DMS114 treated with DMSO at 0.1 percent for 48 hours (cell line): ENCODE measurements around the gene LORICRIN.

Experiments
- DNase-seq: peaks from one replicate; lab custom pipeline; 2025; ENCODE audit not compliant: unreplicated experiment; lab: John Stamatoyannopoulos, UW

LORICRIN gene

DNA sequence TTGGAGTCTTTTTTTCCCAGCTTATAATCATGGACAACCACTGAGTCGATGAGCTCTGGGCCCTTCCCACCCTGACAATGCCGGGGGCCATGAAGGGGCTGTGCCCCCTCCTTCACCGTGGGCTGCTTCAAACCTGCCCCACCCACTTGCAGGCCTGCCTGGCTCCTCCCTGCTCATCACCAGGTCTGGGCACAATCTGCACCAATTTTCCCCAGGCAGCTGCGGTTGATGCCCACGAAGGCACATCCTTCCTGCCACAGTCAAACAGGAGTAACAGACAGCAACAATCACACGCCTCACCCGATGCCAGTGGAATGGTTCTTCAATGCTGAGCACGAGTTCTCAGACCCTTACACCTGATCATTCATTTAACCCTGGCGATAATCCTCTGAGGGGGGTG is 34.4 kb downstream of the LORICRIN start:
- no peak for DNase-seq

DNA sequence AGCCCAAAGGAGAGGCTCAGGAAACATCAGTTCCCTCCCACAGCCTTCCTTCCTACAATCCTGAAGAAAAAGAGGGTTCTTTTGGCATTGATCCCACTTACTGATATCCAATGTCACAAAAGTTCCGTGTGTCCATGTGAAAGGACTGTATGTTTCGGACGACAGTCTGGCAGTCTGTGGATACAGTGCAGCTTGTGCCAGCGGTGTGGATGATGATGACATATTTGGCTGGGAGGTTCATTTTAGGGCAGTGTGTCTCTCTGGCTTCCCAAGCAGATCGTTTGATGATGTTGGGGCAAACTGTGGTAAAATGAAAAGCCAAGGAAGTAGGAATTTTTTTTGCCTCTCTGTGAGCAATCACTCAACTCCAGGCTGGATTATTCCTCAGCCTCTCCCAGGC is 42.8 kb downstream of the LORICRIN start:
- no peak for DNase-seq

DNA sequence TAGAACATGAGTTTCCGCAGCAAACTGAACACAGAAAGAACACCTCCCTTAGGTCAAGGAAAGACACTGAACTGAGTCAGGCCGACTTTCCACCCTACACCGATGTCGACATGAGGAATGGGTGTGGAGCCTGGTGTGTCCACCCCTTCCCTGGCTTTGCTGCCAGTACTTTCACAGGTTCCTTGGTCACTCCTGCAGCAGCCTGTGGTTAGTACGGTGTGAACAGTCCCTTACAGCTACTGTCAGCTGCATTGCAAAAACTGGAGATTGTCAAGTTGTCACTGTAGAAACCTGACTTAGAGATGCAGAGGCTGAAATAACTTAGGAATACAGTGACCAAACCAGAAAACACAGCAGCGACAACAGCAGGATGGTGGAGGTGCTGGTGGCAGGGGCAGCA is 46.2 kb downstream of the LORICRIN start:
- no peak for DNase-seq

DNA sequence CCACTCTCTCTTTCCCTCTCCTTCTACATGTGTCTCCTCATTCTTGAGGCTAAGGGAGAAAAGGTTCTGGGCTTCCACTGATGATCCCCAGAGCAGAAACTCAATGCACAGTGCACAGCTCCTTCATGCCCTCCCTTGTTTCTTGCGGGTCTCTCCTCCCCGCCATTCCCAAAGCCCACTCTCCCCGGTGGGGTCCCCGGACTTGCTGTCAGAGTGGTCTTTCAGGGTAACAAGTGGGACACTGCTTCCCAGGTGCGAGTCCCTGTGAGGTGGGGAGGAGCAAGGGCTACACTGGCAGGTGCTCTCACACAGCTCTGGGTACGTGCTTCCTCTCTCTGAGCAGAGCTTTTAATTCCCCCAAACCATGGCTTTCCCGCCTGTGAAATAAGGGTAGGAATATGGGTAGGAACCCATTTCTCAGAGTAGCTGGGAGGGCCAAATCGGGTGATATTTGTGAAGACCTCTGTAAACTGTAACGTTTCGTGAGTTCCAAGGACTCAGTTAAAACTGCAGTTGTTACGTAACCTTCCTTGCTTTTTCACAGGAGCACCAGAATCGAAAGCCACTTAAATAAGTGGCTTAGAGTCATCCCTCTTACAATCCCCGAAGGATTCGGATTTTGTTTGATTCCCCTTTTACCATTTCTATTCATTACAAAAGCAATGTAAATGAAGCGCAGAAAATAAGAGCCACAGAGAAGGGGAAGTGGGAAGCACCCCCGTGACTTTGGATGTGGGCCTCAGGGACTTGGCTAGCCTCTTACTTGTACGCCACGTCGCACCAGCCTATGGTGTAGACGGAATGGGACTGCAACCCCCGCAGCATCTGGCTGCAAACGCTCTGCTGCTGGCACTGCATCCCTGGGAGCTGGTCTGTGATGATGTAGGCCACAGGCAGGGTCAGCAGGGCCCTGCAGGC is 47.1 kb downstream of the LORICRIN start:
- no peak for DNase-seq

DNA sequence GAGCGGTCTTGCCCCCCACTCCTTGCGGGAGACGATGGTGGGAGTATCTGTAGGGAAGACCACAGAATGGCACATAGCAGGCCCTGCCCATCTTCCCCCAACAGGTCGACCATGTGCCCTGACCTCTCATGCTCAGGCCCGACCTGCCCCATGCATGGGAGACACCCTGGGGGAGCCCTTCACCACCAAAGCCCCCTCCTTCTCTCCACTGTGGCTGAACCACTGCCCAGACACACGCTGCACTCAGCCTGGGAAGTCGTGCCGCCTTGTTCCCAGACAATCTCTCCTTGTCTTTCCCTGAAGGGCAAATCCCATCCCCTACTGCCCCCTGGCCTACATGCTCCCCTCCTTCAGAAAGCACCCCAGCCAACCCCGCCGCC is 47.7 kb downstream of the LORICRIN start:
- DNase-seq: no peak

DNA sequence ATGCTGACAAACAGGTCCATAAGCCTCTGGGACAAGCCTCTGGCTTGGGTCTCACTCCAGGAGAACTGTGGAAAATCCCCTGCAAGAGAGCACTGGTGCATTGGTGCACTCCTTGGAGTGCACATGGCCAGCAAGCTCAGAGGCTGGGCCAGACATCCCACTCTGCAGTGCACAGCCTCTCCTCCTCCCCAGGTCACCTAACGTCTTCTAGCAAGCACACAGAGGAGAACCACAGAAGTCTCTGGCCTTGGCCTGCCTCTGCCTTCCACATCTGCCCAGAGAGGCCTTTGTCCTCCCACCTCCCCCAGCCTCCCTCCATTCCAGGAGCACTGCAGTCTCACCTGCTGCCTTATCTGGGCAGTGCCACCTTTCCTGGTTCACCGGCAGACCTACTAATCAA is 49.1 kb downstream of the LORICRIN start:
- no peak for DNase-seq

DNA sequence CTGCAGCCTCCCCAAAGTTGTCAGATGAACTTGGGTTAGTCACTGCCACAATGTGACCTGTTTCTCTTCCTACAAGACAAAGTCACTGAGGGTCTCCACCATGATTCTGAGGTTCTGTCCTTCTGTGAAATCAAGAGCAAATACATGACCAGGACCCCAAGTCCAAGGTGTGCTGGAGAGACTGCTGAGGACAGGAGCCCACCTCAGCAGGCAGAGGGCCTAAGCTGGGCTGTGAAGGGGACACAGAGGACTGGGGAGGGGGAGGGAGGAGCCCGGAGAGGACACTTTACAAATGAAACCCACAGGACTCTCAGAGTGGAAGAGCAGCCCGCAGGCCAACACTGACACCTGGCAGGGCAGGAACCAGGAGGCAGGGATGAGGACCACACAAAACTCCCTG is 50.0 kb downstream of the LORICRIN start:
- no peak for DNase-seq

DNA sequence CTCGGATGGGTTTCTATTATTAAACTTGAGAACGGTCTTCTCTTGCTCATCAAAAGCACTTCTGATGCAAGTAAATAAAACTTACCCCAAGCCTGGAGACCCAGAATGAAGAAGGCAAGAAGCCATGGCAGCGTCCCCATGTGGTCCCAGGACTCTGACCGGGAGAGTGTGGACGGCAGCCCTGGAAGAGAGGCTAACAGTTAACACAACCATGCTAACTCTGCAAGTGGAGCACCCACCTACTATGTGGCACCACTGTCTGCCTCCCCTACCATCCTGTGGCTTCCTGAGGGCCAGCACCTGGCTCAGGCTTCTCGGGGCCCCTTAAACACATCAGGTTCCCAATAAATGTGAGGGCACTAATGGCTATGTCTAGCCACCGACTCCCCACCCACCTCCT is 51.0 kb downstream of the LORICRIN start:
- DNase-seq: no peak
